ENCODE data around the gene FRMD4A.
"Not testable (repeated sequence)": the region's sequence is repeated elsewhere in the genome, so short reads cannot be mapped to it uniquely, and the experiment has no call there.

FRMD4A gene

DNA sequence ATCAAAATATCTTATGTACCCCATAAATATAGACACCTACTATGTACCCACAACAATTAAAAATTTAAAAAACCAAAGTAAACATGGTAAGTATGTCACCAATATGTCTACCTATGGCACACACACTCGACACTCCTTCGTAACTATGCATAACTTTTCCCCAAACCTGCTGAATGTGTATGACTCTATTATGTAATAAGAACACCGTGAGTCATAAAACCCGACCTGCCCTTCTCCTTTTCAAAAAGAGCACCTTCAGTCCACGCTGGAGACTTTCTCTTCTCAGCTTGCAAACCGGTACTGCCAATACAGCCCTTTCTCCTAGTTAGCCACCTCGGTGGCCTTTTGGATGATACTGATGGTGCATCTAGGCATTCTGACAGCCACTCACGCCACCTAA, 557.7 kb downstream of the FRMD4A start:
- no peak for DNase-seq

DNA sequence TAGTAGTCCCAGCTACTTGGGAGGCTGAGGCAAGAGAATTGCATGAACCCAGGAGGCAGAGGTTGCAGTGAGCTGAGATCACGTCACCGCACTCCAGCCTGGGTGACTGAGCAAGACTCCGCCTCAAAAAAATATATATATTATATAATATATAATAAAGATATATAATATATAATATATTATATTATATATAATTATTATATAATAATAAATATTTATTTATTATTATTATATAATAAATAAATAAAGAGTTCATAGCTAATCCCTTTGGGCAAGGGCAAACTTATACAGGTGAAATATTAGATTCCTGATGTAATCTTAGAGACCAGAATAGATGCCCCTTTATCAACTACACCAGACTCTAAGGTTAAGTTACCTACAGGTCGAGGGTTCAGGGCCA, 558.7 kb downstream of the FRMD4A start:
- no peak for DNase-seq

DNA sequence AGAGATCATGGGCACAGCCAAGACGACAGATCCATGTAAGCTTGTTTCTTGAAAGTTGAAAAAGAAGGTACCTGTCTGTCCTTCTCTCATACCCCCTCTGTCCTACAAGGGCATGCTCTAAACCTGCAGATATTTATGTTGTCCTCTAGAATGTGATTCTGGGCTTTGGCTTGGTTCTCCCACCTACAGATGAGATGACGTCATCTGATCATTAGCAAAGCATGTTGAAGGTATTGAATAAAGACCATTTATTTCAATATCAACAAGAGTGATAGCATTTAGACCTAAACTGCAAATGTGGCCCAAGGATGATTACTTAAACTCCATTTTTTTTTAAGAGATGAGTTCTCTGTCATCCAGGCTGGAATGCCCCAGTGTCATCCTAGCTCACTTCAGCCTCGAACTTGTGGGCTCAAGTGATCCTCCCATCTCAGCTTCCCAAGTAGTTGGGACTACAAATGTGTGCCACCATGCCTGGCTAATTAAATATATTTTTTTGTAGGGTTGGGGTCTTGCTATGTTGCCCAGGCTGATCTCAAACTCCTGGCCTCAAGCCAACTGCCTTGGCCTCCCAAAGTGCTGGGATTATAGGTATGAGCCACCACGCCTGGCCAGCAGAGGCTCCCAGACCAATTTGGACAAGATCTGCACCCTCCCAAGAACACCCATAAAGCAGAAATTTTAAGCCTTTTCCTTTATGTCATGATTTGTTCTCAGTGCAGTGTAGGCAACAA, 559.8 kb downstream of the FRMD4A start:
- no peak for DNase-seq

DNA sequence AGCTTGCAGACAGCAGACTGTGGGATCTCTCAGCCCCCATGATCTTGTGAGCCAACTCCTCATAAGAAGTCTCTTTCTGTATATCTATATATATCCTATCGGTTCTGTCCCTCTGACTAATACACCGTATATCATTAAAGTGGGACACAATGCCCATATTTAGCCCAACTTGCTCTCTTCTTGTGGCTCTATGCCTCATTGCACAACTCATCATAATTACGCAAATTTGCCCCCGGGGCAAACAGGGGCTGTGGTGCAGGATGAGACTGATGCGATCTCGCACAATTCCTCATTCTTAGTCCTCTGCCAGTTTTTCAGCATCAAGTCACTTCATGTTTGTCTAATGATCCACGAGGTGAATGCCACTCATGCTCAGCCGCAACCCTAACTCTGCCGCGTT, 560.8 kb downstream of the FRMD4A start:
- no peak for DNase-seq

DNA sequence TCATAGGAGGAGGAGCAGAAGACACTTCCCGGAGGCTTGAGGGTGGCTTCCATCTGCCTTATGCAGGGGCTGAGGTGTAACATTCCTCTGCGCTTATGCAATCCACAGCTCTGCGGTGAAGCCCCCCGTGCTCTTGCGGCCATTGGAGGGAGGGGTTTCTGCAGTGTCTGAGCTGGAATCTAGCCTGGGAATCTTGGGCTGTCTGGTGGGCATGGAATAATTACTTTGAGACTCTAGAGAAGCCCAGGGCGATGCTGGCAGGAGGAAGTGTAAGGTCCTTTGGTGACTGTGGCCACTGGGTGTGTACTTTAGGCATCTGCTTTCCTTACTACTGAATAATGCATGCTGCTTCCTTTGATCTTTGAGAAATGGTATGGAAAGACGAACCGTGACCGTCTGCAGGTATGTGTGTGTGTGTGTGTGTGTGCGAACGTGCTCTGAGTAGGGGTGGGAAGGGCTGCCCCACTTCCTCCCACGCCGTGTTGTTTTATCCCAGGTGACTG, 563.0 kb downstream of the FRMD4A start:
- no peak for DNase-seq

DNA sequence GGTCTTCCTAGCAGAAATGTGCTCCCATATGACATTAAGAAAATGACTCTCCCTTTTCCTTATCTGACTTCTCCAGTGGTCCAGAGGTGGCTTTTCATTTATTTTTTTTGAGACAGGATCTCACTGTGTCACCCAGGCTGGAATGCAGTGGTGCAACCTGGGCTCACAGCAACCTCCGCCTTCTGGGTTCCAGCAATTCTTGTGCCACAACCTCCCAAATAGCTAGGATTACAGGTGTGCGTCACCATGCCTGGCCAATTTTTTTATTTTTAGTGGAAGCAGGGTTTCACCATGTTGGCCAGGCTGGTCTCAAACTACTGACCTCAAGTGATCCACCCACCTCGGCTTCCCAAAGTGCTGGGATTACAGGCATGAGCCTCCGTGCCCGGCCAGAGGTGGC, 563.6 kb downstream of the FRMD4A start:
- DNase-seq, result not testable (repeated sequence)

DNA sequence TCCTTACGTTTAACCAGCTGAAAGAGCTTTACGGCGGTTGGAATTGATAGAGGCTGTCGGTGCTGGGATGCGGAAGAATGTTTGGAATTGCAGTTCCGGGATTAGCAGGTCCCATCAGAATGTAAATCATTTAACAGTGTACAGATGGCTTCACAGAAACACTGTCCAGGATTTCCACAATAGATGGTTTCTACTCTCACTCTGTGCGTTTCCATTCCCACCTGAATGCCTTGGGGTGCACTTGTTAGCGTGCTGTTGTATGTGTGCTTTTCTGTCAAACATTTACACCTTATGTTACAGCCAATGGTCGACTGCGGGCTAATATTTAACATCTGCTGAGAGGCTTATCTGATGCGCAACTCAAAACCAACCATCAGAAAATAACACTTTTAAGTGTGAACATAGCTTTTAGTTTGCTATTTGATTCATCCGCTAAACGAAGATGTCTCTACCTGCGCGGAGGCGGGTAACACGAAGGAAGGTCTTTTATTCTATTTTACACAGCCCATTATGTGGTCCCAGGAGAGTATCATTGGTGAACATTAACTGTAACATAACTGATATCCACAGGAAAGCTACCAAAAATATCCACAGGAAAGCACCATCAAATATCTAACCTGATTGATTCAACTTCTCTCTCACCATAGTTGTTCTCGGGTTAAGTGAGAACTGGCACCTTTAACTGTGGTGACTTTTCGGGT, 564.9 kb downstream of the FRMD4A start:
- DNase-seq, result no peak

DNA sequence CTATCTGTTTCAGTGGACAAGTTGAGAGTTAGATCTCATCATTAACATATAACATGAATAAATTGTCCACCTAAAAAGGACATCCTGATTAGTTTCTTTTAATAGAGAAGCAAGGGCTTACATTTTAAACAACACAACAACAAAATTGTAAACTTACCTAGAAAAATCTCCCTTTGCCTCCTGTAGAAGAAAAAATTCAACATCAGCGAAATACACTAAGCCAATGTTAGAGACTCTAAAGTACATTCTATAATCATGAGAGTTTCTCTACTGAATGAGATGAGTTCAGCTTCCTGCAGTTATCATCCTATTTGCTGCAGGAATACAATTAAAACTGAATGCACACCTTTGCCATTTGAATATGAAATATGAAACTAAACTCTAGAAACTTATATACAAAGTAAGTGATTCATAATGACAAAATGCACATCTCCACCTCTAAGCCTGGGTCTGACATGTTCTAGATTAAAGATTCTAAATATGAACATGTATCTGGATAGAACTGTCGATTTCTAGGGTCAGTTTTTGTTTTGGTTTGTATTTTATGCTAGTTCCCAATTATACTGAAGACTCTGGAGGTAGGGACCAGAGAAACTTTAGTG, 569.1 kb downstream of the FRMD4A start:
- no peak for DNase-seq

DNA sequence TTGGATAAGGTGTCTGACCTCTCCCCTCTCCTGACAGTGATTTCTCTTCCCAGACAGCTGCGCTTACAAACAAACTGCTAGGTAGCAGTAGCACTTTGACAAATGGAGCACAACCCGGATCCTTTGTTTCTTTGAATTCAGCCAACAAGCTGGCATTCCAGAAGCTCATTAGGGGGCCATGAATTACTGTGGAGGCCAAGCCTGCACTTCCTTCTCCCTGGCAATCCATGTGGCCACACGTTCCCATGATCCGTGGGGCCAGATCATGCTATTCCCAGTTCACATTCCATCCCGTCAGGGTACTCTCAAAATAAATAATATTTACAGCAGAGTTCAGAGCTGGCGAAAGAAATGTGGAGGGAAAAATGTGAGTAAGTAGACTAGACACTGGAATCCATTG, 571.6 kb downstream of the FRMD4A start:
- no peak for DNase-seq

DNA sequence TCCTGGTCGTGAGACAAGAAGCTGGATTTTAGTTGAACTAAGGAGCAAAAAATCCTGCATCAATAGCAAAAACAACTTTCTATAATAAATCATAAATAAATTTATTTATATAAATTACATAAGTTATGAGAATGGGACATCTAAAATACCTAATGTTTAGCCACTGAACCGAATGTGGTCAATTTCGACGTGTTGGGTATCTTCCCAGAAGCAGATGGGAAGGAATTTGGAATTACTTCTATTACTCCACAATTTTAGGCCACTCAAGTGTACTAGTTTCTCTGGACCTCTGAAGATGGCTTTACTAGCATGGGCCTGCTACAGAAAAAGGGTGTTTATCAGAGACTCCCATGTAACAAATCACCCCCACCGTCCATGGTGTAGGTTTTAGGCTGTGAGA, 572.0 kb downstream of the FRMD4A start:
- DNase-seq, result no peak

DNA sequence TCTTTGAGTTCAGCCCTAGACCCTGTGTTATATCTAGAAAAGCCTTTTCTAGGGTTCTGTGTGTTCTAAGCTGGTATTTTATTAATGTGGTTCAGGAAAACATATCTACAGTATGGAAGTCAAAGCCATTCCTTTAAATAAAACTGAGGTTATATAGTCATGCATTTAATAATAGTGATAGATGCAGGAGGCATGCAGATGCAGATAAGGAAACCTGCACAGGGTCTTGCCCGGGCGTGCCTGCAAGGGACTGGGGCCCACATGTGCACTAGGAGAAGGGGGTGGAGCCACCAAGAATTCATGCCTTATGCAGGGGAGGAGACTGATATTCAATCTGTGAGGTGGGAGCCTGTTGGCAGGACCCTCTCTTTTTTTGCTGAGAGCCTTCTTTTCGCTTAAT, 572.4 kb downstream of the FRMD4A start:
- DNase-seq, result no peak

DNA sequence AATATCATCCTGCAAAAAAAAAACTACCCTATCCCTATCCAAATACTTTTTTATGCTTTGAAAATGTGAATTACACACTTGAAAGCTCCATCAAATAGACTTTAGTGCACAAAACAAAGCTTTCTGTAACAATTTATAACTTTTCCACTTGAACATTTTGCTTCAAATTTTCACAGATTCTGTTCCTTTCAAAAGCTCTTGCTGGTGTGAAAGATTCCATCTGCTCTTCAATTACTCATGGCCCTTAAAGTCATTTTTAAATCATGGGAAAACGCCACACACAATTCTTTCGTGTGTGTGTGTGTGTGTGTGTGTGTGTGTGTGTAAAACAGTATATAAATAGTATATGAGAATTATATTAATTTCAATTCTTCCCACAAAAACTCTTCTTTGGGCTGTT, 576.4 kb downstream of the FRMD4A start:
- DNase-seq, result no peak

DNA sequence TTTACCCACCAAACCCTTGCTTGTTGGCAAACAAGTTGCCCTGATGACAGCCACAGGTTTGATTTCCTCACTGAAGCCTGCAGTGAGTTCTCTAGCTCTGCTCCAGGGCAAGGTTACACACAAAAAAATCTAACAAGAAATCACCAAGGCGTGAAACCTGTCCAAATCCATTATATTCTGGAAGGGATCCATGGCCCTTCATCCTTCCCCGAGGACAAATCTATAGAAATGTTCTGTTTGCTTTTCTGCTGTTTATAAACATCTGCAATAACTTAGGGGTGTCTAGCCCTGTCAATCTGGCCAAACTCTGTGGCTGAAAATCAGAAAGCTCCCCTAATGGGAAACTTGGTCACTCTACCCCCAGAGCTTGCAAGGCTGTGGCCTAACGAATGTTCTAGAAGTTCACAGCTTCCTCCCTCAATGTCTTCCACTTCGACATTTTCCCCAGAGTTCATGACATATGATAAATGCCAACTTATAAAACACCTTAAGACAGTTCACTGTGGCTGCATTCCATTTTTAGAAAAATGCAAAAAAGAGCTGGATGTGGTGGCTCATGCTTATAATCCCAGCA, 579.4 kb downstream of the FRMD4A start:
- DNase-seq, result no peak

DNA sequence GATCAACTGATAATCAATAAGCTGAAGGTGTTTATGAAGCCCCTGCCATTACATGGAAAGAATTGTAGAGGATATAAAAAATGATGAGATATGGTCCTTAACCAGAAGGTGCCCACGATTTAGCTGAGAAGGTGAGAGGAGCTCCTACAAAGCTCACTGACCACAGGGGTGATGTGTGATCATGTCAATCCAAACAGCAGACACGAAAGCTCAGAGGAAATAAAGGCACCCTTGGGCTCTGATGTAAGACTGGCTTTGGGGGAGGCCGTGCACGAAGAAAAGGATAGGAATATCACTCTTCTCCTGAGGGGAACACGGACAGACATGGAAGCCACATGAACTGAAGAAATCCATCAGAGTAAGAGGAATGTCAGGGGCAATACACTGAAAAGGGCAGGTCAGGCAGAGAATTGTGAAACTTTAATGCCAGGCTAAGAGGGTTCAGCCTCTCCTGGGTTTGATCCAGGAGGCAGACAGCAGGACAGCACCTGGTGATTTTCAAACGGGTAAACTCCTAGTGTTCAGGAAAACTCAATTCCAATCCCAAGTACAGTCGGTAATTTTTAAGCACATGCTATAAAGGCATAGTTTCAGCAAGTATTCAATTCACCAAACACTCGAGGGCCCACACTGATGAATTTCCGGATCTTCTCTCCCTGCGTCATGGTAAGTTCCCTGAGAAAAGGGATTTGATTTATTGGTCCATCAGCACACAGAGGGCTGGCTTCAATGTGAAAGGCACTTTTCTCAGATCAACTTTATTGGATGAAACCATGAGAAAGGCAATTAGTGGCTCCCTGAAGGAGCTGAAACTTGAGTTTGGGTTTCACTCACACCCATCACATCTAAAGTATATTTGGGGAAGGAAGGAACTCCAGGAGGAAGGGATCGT, 580.2 kb downstream of the FRMD4A start:
- no peak for DNase-seq

DNA sequence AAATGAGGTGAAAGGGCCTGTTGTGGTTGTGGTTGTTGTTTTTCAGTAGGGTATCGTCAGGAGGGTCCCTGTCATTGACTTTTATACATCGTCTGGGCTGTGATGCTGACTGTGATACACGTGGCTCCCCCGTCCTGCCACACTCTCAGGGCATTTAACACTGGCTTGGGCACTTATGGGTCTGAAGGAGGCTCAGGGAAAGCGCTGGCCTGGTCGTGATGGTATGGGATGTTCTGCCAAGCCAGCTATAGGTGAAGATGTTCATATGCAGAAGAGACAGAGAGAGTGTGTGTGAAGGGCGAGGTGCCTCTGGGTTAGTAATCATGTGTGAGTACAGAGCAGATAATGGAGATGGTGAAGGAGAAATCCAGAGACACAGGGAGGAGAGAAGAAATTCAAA, 585.5 kb downstream of the FRMD4A start:
- DNase-seq, result no peak

DNA sequence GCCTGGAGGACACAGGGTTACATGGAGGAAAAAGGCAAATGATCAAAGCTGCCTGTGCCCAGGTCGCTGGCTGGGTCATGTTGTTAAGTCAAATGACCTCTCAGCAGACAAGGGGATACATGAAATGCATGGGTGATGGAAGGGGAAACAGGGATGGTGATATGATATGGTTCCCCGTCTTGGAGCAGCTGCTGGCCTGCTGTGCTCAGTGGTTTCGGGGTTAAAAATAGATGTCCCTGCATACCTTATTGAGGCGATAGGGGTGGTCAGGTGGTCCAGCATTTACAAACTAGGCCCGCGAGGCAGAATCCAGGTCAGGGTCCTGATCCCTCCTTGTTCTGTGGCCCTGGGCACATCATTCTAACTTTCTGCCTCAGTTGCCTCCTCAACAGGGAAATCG, 586.8 kb downstream of the FRMD4A start:
- no peak for DNase-seq

DNA sequence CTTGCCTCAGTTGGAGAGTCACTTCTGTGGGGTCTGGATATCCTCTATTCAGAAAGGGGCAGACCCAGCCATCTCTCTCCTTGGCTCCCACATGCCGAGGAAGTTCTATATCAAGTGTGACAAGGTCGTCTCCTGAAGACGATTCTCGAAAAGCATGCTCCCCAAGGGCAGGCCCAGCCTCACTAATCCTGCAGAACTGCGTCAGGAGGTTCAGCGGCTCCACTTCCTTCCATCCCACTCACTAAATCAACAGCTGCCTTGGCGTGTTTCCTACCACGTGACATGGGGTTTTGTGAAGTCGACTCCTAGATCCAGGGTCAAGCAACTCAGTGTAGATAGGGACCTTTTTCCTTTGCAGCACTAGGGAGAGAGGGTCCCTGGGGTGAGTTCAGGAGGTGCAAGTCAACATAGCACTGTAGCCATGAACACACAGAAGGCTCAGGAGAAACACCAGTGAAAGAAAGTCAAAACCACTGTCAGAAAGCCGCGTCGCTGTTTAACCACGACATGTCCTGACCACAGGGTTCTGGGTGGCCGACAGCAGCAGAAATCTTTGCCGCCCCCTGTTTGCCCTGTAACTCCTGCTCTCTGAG, 587.5 kb downstream of the FRMD4A start:
- DNase-seq, result no peak

DNA sequence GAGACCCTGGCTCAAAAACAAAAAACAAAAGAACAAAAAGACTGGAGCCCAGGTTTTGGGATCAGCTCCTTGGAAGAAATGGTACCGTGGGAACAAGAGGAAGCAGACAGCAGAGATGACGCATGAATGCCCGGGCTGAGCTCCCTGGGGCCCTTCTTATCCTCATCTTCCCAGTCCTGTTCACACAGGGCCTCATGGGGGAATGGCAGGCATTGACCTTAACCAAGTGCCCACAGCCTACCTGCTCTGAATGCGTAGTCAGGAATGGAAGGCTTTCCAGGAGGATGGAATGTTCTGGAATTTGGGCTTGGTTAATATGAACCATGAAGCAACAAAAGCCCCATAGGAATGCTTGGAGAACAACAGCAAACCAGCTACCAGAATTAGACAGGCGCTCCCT, 589.3 kb downstream of the FRMD4A start:
- DNase-seq, result no peak

DNA sequence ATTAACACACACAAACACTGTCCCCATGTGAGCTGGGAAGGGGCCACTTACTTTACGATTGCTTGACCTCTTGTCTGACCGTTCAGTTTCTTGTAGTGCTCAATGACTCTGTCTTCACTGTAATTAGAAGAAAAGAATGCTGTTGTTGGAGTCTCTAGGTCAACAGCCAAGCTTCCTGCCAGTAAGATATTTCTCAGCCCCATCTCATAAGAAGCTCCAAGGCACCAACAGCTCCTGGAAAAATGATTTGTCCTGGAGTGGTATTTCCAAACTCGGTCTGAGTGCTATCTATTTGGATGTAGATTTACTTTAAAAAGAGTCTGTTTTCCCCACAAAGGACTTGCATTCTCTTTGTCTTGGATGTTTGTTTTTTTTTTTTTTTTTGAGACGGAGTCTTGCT, 590.3 kb downstream of the FRMD4A start:
- no peak for DNase-seq

DNA sequence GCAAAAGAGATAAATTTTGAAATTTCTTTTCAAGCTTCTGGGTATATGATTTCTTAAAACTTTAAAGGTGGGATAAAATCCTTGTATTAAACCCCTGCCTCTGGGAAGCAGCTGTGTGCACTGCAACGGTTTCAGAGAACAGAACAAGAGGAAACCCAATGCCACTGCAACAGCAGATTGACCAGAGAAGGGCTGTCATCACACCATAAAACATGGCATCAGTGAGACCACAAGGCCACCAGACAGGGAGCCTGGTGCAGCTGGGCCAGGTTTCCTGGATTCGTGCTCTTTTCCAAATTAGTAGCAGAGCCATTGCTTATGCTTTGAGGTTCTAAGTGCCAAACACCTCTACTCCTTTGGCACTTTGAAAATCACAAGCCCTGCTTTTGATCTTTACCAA, 591.5 kb downstream of the FRMD4A start:
- no peak for DNase-seq

DNA sequence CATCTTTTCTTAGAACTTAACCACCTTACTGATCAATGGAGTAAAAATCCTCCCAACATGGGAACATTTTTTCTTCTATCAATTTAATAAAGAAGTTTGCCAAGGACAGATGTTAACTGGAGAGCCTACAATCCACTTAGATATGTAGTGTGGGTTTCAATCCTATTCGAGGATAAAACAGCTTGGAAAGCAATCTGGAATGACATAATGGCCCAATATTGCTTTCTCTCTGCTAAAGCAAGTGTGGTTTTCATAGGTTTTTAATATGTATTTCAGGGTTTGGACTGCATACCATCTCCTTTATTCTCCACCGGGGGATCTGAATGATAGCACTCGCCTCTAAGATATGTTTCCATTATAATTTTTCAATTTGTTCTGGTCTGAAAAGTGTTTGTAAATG, 594.2 kb downstream of the FRMD4A start:
- no peak for DNase-seq

DNA sequence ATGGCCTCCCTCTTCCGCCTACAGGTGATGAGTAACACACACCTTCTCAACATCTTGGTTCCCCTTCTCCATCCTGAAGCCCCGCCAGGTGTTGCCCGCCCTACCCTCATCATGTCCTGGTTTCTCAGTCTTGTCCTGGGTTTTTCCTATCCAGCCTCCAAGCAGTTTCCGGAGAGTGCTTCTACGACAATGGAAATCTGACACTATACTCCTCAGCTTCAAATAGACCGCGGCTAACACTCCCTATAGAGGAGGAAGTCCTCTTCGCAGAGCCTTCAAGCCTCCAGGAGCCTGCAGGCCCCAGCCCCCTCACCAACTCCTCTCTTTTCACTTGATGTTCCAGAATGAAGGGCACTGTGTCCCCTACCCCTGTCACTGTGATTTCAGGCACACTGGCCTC, 596.6 kb downstream of the FRMD4A start:
- no peak for DNase-seq
